Calu3 (cell line): Measurements from ENCODE around the gene ADARB1. TPM values are rescaled to one million over a fixed set of nuclear protein-coding genes. Genes with fewer than 3 reads are reported as not detected.

Experiments used
- BruUV-seq: library from RNA; stranded (reverse); fragments of 400-500 nt; replicated peaks from 2 replicates; lab custom pipeline; 2021; lab: Mats Ljungman, UMichigan
- CTCF ChIA-PET: fragments of 300-600 bp; sonication (Branson Sonifier 250); formaldehyde crosslinking; loops from one replicate; lab custom pipeline; 2022; ENCODE audit warnings: antibody characterized with exemption; lab: Charles Lee
- DNase-seq: peaks from one replicate; pipeline ENCODE4 v3.0.0; 2022
- H3K27ac Mint-ChIP-seq: one replicate; pipeline ENCODE4 v1.8.0; 2022; ENCODE audit warnings: mixed read lengths; ENCODE audit not compliant: unreplicated experiment
- H3K27me3 Mint-ChIP-seq: one replicate; pipeline ENCODE4 v1.8.0; 2022; ENCODE audit warnings: mixed read lengths; ENCODE audit not compliant: unreplicated experiment
- H3K36me3 Mint-ChIP-seq: one replicate; pipeline ENCODE4 v1.8.0; 2022; ENCODE audit warnings: mild to moderate bottlenecking, moderate library complexity, mixed read lengths; ENCODE audit not compliant: insufficient read depth, unreplicated experiment
- H3K4me1 Mint-ChIP-seq: one replicate; pipeline ENCODE4 v1.8.0; 2022; ENCODE audit warnings: mild to moderate bottlenecking, low read depth, mixed read lengths; ENCODE audit not compliant: unreplicated experiment
- H3K4me3 Mint-ChIP-seq: one replicate; pipeline ENCODE4 v1.8.0; 2022; ENCODE audit warnings: mild to moderate bottlenecking, low read depth, moderate library complexity, mixed read lengths; ENCODE audit not compliant: unreplicated experiment
- H3K9me3 Mint-ChIP-seq: one replicate; pipeline ENCODE4 v1.8.0; 2022; ENCODE audit warnings: low read depth, mixed read lengths; ENCODE audit not compliant: unreplicated experiment
- intact Hi-C: fragments of 100-400 bp; cut with micrococcal nuclease; formaldehyde crosslinking; loops from one replicate; pipeline ENCODE4 v1.10.0; 2022; ENCODE audit not compliant: unreplicated experiment
- total RNA-seq: library from RNA; stranded (reverse); gene quantifications from 2 replicates; pipeline ENCODE4 v1.2.3, GENCODE V29; 2022
- TF ChIP-seq, protein P1 (sequence below): fragments of 200-600 bp; IDR thresholded peaks from one replicate; pipeline ENCODE4 v1.8.0; 2022; ENCODE audit warnings: antibody characterized with exemption; ENCODE audit not compliant: unreplicated experiment

ADARB1 gene
- total RNA-seq, 1 experiment from 2014 or later, result 2.8 TPM

DNA sequence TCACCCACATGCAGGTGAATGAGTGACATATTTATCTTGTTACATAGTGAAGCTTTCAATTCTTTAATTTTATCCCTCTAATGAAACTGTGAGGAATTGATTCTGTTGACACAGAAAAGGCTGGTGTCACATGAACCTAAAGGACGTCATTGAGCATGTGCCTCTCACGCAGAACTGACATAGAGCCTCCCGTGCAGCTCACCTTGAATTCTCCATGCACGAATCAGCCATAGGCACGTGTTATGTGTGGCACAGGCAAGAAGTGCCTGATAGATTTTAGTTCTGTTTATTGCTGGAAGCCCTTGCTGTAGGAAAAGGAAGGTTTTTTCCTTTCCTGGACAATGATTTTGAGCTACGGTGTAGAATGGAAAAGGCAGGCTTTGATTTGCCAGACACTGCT is 11.3 kb downstream of the ADARB1 start:
- Mint-ChIP-seq H3K36me3 (no peaks in the 10 kb centered on the region), H3K4me3 (no peak overlapping the region), H3K27me3 (peaks cover 30% of the 10 kb centered on the region), H3K27ac (no peak overlapping the region), H3K4me1 (no peaks in the 10 kb centered on the region), H3K9me3 (no peaks in the 10 kb centered on the region)
- TF ChIP-seq, protein P1, sequence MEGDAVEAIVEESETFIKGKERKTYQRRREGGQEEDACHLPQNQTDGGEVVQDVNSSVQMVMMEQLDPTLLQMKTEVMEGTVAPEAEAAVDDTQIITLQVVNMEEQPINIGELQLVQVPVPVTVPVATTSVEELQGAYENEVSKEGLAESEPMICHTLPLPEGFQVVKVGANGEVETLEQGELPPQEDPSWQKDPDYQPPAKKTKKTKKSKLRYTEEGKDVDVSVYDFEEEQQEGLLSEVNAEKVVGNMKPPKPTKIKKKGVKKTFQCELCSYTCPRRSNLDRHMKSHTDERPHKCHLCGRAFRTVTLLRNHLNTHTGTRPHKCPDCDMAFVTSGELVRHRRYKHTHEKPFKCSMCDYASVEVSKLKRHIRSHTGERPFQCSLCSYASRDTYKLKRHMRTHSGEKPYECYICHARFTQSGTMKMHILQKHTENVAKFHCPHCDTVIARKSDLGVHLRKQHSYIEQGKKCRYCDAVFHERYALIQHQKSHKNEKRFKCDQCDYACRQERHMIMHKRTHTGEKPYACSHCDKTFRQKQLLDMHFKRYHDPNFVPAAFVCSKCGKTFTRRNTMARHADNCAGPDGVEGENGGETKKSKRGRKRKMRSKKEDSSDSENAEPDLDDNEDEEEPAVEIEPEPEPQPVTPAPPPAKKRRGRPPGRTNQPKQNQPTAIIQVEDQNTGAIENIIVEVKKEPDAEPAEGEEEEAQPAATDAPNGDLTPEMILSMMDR, result no peak
- no peak for DNase-seq
- no TSS peak for BruUV-seq
- CTCF ChIA-PET, result no interaction called here
- intact Hi-C loops, result no loop called here

GRCh38 chr21:45086337-45086958 is 12.1 kb downstream of the ADARB1 start:
- Mint-ChIP-seq H3K27ac (no peak overlapping the region), H3K4me3 (no peak overlapping the region), H3K9me3 (no peaks in the 10 kb centered on the region), H3K4me1 (no peaks in the 10 kb centered on the region), H3K36me3 (no peaks in the 10 kb centered on the region), H3K27me3 (peaks cover 36% of the 10 kb centered on the region)
- CTCF ChIA-PET, result interaction anchor here (0.6 kb wide), 1 partner anchor 54 kb away, joined by 3 read pairs; no protein-coding TSS in a partner anchor
- intact Hi-C loops, result no loop called here
- TF ChIP-seq, protein P1, result no peak
- no TSS peak for BruUV-seq
- DNase-seq, result no peak

GRCh38 chr21:45087022-45087823 is 12.8 kb downstream of the ADARB1 start:
- CTCF ChIA-PET, result interaction anchor here (0.6 kb wide), 1 partner anchor 54 kb away, joined by 3 read pairs; no protein-coding TSS in a partner anchor
- BruUV-seq, result no TSS peak
- Mint-ChIP-seq H3K4me3 (no peak overlapping the region), H3K4me1 (no peaks in the 10 kb centered on the region), H3K27me3 (peaks cover 36% of the 10 kb centered on the region), H3K27ac (no peak overlapping the region), H3K36me3 (no peaks in the 10 kb centered on the region), H3K9me3 (no peaks in the 10 kb centered on the region)
- TF ChIP-seq, protein P1, result no peak
- DNase-seq, result no peak
- intact Hi-C loops, result no loop called here

DNA sequence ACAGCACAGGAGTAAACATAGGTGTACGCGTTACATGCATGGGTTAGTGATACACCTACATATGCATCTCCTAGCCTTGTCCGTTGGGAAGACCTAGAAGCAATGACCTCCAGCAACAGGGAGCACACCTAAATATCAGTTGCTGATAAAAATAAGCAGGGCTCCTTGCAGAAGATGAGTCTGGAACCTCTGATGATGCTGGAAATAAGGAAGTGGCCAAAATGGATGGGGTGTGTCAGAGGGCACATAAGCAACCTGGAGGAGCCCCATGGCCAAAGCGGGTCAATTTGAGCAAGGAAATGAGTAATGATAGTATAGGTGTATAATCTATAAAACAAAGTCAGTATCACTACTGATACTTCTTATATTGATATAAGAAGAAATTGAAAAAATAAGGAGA is 13.7 kb downstream of the ADARB1 start:
- intact Hi-C loops, result no loop called here
- H3K27ac Mint-ChIP-seq, result no peak overlapping the region
- H3K36me3 Mint-ChIP-seq, result no peaks in the 10 kb centered on the region
- H3K9me3 Mint-ChIP-seq, result no peaks in the 10 kb centered on the region
- no peak for DNase-seq
- H3K4me3 Mint-ChIP-seq, result no peak overlapping the region
- CTCF ChIA-PET, result no interaction called here
- TF ChIP-seq, protein P1, result no peak
- H3K27me3 Mint-ChIP-seq, result peaks cover 36% of the 10 kb centered on the region
- BruUV-seq, result no TSS peak
- no peaks in the 10 kb centered on the region for H3K4me1 Mint-ChIP-seq
